Chondrocyte (in vitro differentiated cells): ENCODE data around the gene MTO1. TPM values are rescaled to one million over a fixed set of nuclear protein-coding genes. Genes with fewer than 3 reads are reported as not detected.
"Not testable (repeated sequence)": the region's sequence is repeated elsewhere in the genome, so short reads cannot be mapped to it uniquely, and the experiment has no call there.

ENCODE experiments used
- DNase-seq: peaks from one replicate; pipeline ENCODE4 v3.0.0; 2021; ENCODE audit warnings: mixed read lengths, low spot score
- H3K27ac Mint-ChIP-seq: one replicate; pipeline ENCODE4 v1.8.0; 2021; ENCODE audit warnings: mild to moderate bottlenecking, moderate library complexity, mixed read lengths; ENCODE audit not compliant: unreplicated experiment
- H3K27me3 Mint-ChIP-seq: 2 replicates; pipeline ENCODE4 v1.8.0; 2021; ENCODE audit warnings: low read depth, mixed read lengths
- H3K36me3 Mint-ChIP-seq: 2 replicates; pipeline ENCODE4 v1.8.0; 2021; ENCODE audit warnings: low read depth, mixed read lengths
- H3K4me1 Mint-ChIP-seq: 2 replicates; pipeline ENCODE4 v1.8.0; 2021; ENCODE audit warnings: low read depth, mild to moderate bottlenecking, mixed read lengths
- H3K4me3 Mint-ChIP-seq: one replicate; pipeline ENCODE4 v1.8.0; 2021; ENCODE audit warnings: mild to moderate bottlenecking, moderate library complexity, mixed read lengths; ENCODE audit not compliant: unreplicated experiment
- H3K9me3 Mint-ChIP-seq: 2 replicates; pipeline ENCODE4 v1.8.0; 2021; ENCODE audit warnings: low read depth, mixed read lengths
- total RNA-seq: library from RNA; stranded (reverse); gene quantifications from 3 replicates; pipeline ENCODE4 v1.2.1, GENCODE V29; 2021
- TF ChIP-seq, protein P1 (sequence below): fragments of 200-600 bp; sonication (generic); IDR thresholded peaks from 2 replicates; pipeline ENCODE4 v1.5.0; 2021; ENCODE audit warnings: antibody characterized with exemption, mild to moderate bottlenecking, moderate library complexity

MTO1 gene
- total RNA-seq, 1 donor from 2014 or later = 25.6 TPM

DNA sequence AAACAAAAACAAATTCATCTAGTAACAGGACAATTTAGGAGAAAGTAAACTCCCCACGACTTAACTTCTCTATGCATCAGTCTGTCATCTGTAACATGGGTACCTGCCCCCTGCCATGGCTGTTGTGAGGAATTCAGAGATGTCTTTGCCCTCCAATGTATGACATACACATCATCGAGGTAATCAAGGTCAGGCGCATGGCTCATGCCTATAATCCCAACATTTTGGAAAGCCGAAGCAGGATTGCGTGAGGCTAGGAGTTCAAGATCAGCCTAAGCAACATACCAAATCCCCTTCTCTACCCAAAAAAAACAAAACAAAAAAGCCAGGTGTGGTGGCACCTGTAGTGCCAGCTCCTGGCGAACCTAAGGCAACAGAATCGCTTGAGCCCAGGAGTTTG is 50.3 kb downstream of the MTO1 start:
- TF ChIP-seq, protein P1, sequence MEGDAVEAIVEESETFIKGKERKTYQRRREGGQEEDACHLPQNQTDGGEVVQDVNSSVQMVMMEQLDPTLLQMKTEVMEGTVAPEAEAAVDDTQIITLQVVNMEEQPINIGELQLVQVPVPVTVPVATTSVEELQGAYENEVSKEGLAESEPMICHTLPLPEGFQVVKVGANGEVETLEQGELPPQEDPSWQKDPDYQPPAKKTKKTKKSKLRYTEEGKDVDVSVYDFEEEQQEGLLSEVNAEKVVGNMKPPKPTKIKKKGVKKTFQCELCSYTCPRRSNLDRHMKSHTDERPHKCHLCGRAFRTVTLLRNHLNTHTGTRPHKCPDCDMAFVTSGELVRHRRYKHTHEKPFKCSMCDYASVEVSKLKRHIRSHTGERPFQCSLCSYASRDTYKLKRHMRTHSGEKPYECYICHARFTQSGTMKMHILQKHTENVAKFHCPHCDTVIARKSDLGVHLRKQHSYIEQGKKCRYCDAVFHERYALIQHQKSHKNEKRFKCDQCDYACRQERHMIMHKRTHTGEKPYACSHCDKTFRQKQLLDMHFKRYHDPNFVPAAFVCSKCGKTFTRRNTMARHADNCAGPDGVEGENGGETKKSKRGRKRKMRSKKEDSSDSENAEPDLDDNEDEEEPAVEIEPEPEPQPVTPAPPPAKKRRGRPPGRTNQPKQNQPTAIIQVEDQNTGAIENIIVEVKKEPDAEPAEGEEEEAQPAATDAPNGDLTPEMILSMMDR = no peak
- H3K4me3 Mint-ChIP-seq = no peak overlapping the region
- H3K27ac Mint-ChIP-seq = peak overlapping the region; percentile 33
- no peak for DNase-seq
- H3K36me3 Mint-ChIP-seq = peaks cover 7% of the 10 kb centered on the region
- no peaks in the 10 kb centered on the region for H3K9me3 Mint-ChIP-seq
- H3K4me1 Mint-ChIP-seq = peaks cover 20% of the 10 kb centered on the region
- no peaks in the 10 kb centered on the region for H3K27me3 Mint-ChIP-seq

DNA sequence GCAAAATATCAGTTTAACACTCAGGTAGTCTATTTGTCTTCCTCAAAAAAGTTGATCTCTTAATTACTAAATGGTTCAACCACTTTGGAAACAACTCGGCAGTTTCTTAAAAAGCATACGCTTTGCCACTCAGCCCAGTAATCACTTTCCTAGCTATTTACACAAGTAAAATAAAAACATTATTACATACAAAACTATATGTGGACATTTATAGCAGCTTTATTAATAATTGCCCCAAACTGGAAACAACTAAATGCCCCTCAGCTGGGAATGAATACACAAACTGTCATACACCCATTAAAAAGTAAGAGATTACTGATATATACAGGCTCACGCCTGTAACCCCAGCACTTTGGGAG is 51.9 kb downstream of the MTO1 start:
- H3K9me3 Mint-ChIP-seq = no peaks in the 10 kb centered on the region
- peaks cover 18% of the 10 kb centered on the region for H3K36me3 Mint-ChIP-seq
- peaks cover 34% of the 10 kb centered on the region for H3K4me1 Mint-ChIP-seq
- TF ChIP-seq, protein P1 = no peak
- H3K27me3 Mint-ChIP-seq = no peaks in the 10 kb centered on the region
- DNase-seq = no peak
- H3K27ac Mint-ChIP-seq = peak overlapping the region; percentile 72
- no peak overlapping the region for H3K4me3 Mint-ChIP-seq

DNA sequence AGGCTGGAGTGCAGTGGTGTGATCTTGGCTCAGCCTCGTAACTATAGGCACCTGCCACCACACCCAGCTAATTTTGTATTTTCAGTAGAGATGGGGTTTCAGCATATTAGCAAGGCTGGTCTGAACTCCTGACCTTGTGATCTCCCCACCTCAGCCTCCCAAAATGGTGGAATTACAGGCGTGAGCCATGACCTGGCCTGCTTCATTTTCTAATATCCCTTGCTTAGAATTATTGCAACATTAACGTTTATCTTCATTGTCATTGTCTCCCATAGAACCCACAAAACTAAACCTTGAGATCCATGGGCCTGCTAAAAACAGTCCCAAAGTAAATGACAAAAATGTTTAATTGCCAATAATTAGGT is 53.2 kb downstream of the MTO1 start:
- Mint-ChIP-seq H3K9me3 (no peaks in the 10 kb centered on the region), H3K4me3 (no peak overlapping the region), H3K4me1 (peaks cover 43% of the 10 kb centered on the region), H3K27ac (peak overlapping the region; percentile 83), H3K27me3 (no peaks in the 10 kb centered on the region), H3K36me3 (peaks cover 30% of the 10 kb centered on the region)
- DNase-seq = no peak
- TF ChIP-seq, protein P1 = no peak

DNA sequence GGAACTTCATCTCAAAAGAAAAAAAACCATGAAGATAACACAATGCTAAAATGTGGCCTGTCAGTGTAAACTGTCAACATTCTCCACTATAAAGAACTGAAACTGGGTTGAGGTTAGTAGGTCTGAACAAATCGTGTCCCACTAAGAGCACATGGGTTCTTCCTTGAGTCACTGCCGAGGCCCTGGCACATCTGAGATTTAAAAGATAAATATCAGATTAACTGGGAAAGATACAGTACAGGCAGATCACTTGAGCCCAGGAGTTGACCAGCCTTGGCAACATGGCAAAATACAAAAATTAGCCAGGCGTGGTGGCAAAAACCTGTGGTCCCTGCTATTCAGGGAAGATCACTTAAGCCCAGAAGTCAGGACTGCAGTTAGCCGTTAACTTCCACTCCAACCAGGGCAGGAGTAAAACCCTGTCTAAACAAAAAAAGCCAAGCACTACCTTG is 53.7 kb downstream of the MTO1 start:
- H3K27ac Mint-ChIP-seq = peak overlapping the region; percentile 83
- H3K4me3 Mint-ChIP-seq = no peak overlapping the region
- TF ChIP-seq, protein P1 = no peak
- no peaks in the 10 kb centered on the region for H3K27me3 Mint-ChIP-seq
- no peak for DNase-seq
- H3K9me3 Mint-ChIP-seq = no peaks in the 10 kb centered on the region
- peaks cover 43% of the 10 kb centered on the region for H3K4me1 Mint-ChIP-seq
- H3K36me3 Mint-ChIP-seq = peaks cover 35% of the 10 kb centered on the region

DNA sequence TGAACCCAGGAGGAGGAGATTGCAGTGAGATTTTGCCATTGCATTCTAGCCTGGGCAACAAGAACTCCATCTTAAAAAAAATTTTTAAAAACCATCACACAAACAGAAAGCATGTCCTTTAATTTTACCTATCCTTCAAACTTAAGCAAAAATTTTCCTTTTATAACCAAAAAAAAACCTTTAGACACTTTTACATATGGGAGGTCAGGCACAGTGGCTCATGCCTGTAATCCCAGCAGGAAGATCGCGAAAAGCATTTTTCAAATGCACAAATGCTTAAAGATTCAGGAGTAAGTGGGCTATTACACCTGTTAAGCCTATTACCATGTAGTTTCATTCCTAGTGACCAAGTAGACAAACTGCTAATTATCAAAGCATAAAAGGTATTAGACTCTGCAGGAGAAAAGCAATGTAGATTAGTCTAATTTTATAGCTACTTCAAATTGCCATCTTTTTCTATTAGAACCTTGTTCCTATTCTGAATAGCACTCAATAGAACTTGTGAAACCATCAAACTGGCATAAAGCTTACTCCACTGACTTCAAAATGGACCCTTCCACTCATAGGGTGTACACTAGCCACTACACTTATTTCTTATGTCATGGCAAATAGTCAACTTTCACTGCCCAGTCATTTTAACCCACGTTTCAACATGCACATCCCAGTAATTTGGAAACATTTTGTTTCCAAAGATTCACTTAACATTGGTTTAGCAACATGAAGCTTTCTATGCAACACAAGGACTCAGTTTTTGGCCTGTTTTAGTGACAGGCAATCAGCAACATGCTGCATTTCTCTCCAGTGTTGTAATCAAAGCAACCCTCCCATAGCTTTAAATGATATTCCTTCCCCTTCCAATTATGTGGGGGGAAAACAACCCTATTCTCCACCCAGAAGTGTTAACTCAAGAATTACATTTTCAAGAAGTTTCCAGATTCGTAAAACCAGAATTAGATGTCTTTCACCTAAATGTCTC is 55.3 kb downstream of the MTO1 start:
- H3K4me1 Mint-ChIP-seq = peaks cover 44% of the 10 kb centered on the region
- H3K9me3 Mint-ChIP-seq = no peaks in the 10 kb centered on the region
- H3K27ac Mint-ChIP-seq = peak overlapping the region; percentile 83
- H3K4me3 Mint-ChIP-seq = peak overlapping the region; percentile 64
- TF ChIP-seq, protein P1 = no peak
- H3K36me3 Mint-ChIP-seq = peaks cover 43% of the 10 kb centered on the region
- no peaks in the 10 kb centered on the region for H3K27me3 Mint-ChIP-seq
- no peak for DNase-seq

DNA sequence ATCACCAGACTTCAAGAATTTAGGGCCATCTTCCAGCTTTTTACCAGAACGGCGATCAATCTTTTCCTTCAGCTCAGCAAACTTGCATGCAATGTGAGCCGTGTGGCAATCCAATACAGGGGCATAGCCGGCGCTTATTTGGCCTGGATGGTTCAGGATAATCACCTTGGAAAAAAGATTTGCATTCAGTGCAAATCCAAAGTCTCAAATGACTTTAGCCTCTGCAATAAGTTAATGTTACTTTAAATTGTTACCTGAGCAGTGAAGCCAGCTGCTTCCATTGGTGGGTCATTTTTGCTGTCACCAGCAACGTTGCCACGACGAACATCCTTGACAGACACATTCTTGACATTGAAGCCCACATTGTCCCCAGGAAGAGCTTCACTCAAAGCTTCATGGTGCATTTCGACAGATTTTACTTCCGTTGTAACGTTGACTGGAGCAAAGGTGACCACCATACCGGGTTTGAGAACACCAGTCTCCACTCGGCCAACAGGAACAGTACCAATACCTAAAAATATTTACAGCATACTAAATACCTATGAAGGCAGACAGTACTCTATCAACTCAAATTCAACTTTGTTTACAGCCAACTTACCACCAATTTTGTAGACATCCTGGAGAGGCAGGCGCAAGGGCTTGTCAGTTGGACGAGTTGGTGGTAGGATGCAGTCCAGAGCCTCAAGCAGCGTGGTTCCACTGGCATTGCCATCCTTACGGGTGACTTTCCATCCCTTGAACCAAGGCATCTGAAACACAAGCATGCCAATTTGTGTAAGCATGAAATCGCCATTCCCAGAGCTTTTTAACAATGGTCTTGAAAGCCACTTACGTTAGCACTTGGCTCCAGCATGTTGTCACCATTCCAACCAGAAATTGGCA is 56.8 kb downstream of the MTO1 start:
- Mint-ChIP-seq H3K36me3 (peaks cover 43% of the 10 kb centered on the region), H3K4me3 (peak overlapping the region; percentile 93), H3K4me1 (peaks cover 53% of the 10 kb centered on the region), H3K27ac (peak overlapping the region; percentile 89)
- not testable (repeated sequence) for H3K27me3 Mint-ChIP-seq, DNase-seq, H3K9me3 Mint-ChIP-seq

DNA sequence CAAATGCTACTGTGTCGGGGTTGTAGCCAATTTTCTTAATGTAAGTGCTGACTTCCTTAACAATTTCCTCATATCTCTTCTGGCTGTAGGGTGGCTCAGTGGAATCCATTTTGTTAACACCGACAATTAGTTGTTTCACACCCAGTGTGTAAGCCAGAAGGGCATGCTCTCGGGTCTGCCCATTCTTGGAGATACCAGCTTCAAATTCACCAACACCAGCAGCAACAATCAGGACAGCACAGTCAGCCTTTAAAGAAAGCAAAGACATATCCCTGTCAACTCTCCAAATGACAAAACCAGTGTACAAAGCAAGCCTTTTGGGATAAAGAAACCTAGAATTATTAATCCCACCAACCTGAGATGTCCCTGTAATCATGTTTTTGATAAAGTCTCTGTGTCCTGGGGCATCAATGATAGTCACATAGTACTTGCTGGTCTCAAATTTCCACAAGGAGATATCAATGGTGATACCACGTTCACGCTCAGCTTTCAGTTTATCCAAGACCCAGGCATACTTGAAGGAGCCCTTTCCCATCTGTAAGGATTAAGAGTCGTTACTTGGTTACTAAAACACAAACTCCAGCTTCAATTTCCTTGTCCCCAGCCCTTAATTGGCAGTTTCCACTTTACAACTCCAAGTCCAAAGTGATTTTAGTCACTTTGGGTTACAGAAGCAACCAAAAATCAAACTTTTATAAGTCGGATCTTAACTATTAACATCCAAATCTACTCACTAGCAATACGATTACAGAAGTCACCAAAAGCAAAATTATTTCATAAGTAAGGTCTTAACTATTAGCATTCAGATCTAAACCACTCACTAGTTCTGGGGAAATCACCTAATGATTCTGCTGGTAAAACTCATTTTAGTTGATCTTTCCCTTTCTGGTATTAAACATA is 57.7 kb downstream of the MTO1 start:
- H3K4me3 Mint-ChIP-seq = peak overlapping the region; percentile 93
- H3K36me3 Mint-ChIP-seq = peaks cover 43% of the 10 kb centered on the region
- peaks cover 58% of the 10 kb centered on the region for H3K4me1 Mint-ChIP-seq
- not testable (repeated sequence) for H3K9me3 Mint-ChIP-seq, DNase-seq, H3K27me3 Mint-ChIP-seq
- peak overlapping the region; percentile 98 for H3K27ac Mint-ChIP-seq
